Measurements from ENCODE around the gene POU2F1.

GRCh38 chr1:167251472-167251871 is 30.8 kb downstream of the POU2F1 start:
- TF ChIP-seq CTCF (conservative IDR thresholded peaks at IDR 0.05; ENCODE audit: low read length), result no peak
- no peak for TF ChIP-seq EZH2phosphoT487 (IDR thresholded peaks at IDR 0.05; ENCODE audit: borderline replicate concordance, low read depth, low read length)
